AG10803 (cell line): Measurements from ENCODE around the gene GNAQ.

Experiments
- DNase-seq: peaks from one replicate; pipeline ENCODE4 v3.0.0; 2010; ENCODE audit warnings: low read depth
- H3K4me3 ChIP-seq: 2 replicates; pipeline ENCODE4 v1.5.1; 2011; ENCODE audit warnings: mild to moderate bottlenecking, low read length, control low read depth
- TF ChIP-seq, protein P1 (sequence below): conservative IDR thresholded peaks from 2 replicates; pipeline ENCODE4 v1.5.1; 2011; ENCODE audit warnings: mild to moderate bottlenecking, low read length, control low read depth, inconsistent platforms

Gene GNAQ

DNA sequence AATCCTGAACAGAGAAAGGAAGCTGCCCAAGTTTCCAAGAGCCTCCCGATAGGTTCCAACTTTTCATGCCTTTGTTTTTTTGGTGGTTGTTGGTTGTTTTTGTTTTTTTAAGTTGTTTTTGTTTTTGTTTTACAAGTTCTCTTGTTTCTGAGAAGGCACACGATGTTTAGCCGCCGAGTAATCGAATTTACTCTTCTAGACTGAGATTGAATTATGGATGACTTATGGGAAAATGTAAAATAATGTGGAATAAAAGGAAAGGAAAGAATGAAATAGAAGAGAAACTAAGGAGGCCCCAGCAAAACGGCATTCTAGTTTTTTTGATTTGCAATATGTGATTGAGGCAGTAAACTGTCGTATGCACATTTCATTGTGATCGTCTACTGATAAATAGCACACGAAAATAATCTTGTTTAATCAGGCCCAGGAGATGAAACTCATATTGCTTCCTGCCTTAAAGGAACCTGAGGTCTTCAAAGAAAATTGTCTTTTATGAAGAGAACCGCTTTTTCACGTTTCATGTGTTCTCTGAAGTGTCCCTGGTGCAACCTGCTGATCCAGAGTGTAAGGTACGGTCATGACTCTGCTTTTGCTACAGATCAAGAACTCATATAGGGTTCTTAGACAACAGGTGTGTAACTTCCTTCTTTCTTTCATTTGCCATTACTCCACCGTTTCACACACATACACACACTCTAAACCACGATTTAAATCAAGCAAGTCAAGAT, 1.3 kb upstream of the GNAQ start:
- DNase-seq = no peak
- H3K4me3 ChIP-seq = peak overlapping the region; percentile 80
- TF ChIP-seq, protein P1, sequence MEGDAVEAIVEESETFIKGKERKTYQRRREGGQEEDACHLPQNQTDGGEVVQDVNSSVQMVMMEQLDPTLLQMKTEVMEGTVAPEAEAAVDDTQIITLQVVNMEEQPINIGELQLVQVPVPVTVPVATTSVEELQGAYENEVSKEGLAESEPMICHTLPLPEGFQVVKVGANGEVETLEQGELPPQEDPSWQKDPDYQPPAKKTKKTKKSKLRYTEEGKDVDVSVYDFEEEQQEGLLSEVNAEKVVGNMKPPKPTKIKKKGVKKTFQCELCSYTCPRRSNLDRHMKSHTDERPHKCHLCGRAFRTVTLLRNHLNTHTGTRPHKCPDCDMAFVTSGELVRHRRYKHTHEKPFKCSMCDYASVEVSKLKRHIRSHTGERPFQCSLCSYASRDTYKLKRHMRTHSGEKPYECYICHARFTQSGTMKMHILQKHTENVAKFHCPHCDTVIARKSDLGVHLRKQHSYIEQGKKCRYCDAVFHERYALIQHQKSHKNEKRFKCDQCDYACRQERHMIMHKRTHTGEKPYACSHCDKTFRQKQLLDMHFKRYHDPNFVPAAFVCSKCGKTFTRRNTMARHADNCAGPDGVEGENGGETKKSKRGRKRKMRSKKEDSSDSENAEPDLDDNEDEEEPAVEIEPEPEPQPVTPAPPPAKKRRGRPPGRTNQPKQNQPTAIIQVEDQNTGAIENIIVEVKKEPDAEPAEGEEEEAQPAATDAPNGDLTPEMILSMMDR = no peak

DNA sequence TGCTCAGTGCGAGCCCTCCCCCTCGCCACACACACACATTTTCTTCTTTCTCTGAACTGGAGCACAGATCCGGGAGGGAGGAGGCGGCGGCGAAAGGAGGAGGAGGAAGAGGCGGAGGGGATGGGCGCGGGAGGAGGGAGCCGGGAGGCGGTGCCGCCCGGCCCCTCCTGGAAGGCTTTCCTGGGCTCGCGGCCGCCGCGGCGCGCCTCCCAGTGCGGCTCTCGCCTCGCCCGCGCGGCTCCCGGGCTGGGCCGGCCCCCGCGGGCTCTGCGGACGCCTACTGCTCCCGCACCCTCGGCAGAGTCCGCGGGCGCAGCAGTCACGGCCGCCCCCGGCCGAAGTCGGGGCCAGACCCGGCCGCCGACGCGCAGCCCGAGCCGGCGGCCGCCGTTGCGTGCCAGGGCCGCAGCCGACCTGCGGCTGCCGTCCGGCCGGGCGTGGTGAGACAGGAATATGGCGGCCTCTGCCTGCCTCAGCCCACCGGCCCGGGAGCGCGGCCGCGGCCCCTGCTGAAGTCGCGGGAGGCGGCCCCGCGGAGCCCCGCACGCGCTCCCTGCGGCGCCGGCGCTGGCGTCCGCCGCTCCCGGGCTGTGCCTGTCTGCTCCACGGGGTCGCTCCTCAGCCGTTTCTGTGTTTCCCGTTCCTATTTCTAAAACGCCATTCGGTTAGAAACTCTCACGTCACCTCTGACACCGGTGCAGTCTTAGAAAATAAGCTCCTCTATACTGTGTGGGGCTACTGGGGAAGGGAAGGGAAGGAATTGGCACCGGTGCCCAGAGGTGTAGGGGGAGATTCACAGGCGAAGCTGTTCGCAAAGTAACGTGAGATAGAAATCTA, 500 bp upstream of the GNAQ start:
- TF ChIP-seq, protein P1 = no peak
- H3K4me3 ChIP-seq = peak overlapping the region; percentile 80

DNA sequence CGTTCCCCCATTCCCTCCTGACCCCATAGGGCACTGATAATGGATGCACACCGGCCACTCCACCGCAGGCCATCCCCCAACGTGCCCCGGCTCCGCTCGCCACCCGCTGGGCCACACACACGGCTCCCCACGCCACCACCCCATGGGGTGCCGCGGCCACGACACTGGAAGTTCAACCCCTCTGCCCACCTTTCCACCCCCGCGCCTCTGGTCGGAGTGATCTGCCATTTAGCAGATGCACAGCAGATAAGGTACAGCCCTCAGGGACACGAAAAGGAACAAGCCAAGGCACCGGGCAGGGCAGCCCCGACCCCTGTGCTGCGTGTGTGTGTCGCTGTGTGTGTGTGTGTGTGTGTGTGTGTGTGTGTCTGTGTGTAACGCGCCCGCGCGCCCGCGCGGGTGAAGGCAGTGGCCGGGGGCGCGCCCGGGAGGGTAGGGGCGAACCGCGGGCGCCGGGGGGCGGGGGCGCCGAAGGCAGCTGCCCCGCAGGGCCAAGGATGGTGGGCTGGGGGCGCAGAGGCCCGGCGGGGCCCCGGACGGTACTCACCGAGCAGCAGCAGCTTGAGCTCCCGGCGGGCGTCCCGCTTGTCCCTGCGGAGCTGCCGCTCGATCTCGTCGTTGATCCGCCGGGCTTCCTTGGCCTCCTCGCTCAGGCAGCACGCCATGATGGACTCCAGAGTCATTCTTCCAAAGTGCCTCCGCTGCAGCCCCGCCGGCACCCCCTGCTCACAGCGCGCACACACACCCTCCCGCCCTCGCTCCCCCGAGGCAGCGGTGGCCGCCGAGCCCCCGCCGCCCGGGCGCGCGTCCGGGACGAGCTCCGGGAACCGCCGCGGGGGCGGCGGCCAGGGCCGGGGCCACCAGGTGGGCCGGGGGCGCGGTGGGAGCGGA, 813 bp downstream of the GNAQ start:
- peak overlapping the region; percentile 80 for H3K4me3 ChIP-seq
- TF ChIP-seq, protein P1 = no peak
- DNase-seq = peak; percentile 36

More for the DNA sequence above, 500 bp upstream of the GNAQ start:
- peak; percentile 95 for DNase-seq

DNA sequence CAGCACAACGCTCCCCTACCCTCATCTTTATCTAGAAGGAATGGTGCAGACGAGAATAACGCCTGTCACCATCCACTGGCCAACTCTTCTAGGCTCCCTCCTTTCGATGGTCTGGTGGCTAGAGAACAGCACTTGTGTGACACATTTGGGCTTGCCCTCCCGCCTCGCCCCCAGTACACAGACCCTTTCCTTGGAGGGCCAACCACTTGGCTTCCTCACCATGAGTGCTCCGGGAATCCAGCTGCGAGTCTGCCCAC, 1.4 kb downstream of the GNAQ start:
- peak overlapping the region; percentile 80 for H3K4me3 ChIP-seq
- no peak for DNase-seq
- TF ChIP-seq, protein P1 = no peak

DNA sequence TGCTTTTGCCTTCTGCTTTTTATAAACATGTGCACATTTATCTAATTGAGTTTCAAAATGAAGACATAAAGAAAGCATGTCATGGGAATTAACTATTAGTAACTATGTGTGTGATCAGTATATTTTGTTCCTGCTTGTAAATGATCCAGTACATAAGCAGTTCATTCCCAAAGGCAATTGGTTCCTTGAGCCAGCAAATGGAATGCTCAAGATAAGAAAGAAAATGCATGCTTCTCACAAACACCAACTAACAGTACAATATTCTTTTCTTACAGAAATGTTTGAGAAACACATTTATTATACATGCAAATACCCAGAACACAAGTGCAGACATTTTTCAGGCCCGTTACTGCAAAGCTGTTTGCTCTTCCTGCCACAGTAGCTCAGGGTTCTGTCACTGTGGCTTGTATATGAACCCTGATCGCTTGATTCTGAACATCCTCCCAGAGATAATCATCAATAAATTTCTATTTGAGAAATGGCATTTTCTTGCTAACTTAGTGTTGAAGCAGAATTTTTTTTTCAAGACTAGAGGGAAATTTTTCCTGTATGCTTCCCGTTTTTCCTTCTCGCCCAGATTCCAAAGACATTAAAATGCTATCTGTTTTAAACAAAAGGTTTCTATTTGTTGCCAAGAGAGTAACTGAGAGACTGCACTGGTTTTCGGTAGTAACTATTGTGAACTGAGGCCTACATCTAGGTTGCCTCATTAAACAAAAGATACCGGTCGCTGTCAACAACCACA, 1.9 kb downstream of the GNAQ start:
- peak; percentile 20 for DNase-seq
- TF ChIP-seq, protein P1 = no peak
- H3K4me3 ChIP-seq = peak overlapping the region; percentile 80

DNA sequence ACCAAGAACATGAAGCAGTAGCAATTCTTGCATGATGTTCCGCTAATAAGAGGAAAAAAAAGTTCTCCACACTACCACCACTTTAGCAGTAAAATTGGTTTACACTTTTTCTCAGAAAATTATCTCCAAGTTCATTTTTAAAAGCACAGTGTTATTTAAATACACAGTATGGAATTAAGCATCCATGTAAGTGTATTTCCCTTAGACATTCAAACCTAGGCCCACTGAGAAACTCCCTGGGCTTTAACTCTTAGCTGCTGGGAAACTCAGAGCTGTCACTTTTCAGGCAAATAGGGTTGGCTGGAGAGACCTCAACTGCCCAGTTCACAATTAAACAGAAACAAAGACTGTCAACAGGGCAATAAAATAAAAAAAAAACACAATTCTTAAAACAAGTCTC, 2.7 kb downstream of the GNAQ start:
- H3K4me3 ChIP-seq = peak overlapping the region; percentile 80
- DNase-seq = no peak
- TF ChIP-seq, protein P1 = no peak
